GDM1 (cell line): Measurements from ENCODE around the gene APPBP2.
"Not testable (repeated sequence)": the region's sequence is repeated elsewhere in the genome, so short reads cannot be mapped to it uniquely, and the experiment has no call there.

Source experiments
- DNase-seq: peaks from one replicate; lab custom pipeline; 2025; lab: John Stamatoyannopoulos, UW

Gene APPBP2

GRCh38 chr17:60525685-60526514 lies at the start of gene APPBP2:
Gene APPBP2 (minus strand): TSS chr17:60526242. CDS start chr17:60525931, 311 bp downstream.
- DNase-seq = peak; percentile 75

- no peak for DNase-seq
Measured at GRCh38 chr17:60573236-60574051, 47.4 kb upstream of the APPBP2 start.

- DNase-seq = no peak
Measured at GRCh38 chr17:60565233-60565632, 39.2 kb upstream of the APPBP2 start.

GRCh38 chr17:60563743-60564142 lies 37.7 kb upstream of the APPBP2 start:
- DNase-seq = no peak

GRCh38 chr17:60562421-60562820 lies 36.4 kb upstream of the APPBP2 start:
- no peak for DNase-seq

GRCh38 chr17:60560860-60561257 lies 34.8 kb upstream of the APPBP2 start:
- DNase-seq = no peak

GRCh38 chr17:60559995-60560859 lies 34.2 kb upstream of the APPBP2 start:
- no peak for DNase-seq

GRCh38 chr17:60559659-60559994 lies 33.6 kb upstream of the APPBP2 start:
- DNase-seq = no peak

- no peak for DNase-seq
Measured at GRCh38 chr17:60557805-60558204, 31.8 kb upstream of the APPBP2 start.

- no peak for DNase-seq
Measured at GRCh38 chr17:60555786-60556185, 29.7 kb upstream of the APPBP2 start.

- no peak for DNase-seq
Measured at GRCh38 chr17:60554377-60554788, 28.3 kb upstream of the APPBP2 start.

- DNase-seq = not testable (repeated sequence)
Measured at GRCh38 chr17:60552255-60552654, 26.2 kb upstream of the APPBP2 start.

GRCh38 chr17:60548990-60549389 lies 22.9 kb upstream of the APPBP2 start:
- no peak for DNase-seq

GRCh38 chr17:60545465-60546191 lies 19.6 kb upstream of the APPBP2 start:
- no peak for DNase-seq

GRCh38 chr17:60542071-60542470 lies 16.0 kb upstream of the APPBP2 start:
- DNase-seq = no peak

- no peak for DNase-seq
Measured at GRCh38 chr17:60540460-60540859, 14.4 kb upstream of the APPBP2 start.

GRCh38 chr17:60539807-60540206 lies 13.8 kb upstream of the APPBP2 start:
- no peak for DNase-seq

GRCh38 chr17:60538726-60539125 lies 12.7 kb upstream of the APPBP2 start:
- no peak for DNase-seq

GRCh38 chr17:60535382-60536279 lies 9.6 kb upstream of the APPBP2 start:
- DNase-seq = no peak

- no peak for DNase-seq
Measured at GRCh38 chr17:60534613-60535157, 8.6 kb upstream of the APPBP2 start.
